ENCODE measurements around the gene TCOF1. TPM values are rescaled to one million over a fixed set of nuclear protein-coding genes. Genes with fewer than 3 reads are reported as not detected.

Gene TCOF1
- total RNA-seq, 1 donor from 2014 or later = 27.1 TPM

- intact Hi-C loops (cut with DNase I) = no loop called here
- DNase-seq (no peak), ATAC-seq (no peak)
- Histone ChIP-seq H3K27ac (no peak overlapping the region), H3K9me3 (no peaks in the 10 kb centered on the region), H3K27me3 (ENCODE audit: low read depth) (no peaks in the 10 kb centered on the region), H3K36me3 (no peaks in the 10 kb centered on the region), H3K4me3 (no peak overlapping the region), H3K4me1 (peaks cover 5% of the 10 kb centered on the region)
- no peak for TF ChIP-seq CTCF (IDR thresholded peaks at IDR 0.05)
Observed at GRCh38 chr5:150345716-150346115, 11.8 kb upstream of the TCOF1 start.

GRCh38 chr5:150346592-150346991, 10.9 kb upstream of the TCOF1 start:
- TF ChIP-seq CTCF (IDR thresholded peaks at IDR 0.05) = no peak
- no peak for ATAC-seq
- no peak overlapping the region for H3K27ac ChIP-seq
- DNase-seq = no peak
- no peaks in the 10 kb centered on the region for H3K9me3 ChIP-seq
- H3K36me3 ChIP-seq = no peaks in the 10 kb centered on the region
- H3K27me3 ChIP-seq (ENCODE audit: low read depth) = no peaks in the 10 kb centered on the region
- peaks cover 14% of the 10 kb centered on the region for H3K4me1 ChIP-seq
- H3K4me3 ChIP-seq = no peak overlapping the region
- intact Hi-C loops (cut with DNase I) = no loop called here

- no peaks in the 10 kb centered on the region for H3K27me3 ChIP-seq (ENCODE audit: low read depth)
- ATAC-seq (no peak), DNase-seq (no peak)
- intact Hi-C loops (cut with DNase I) = no loop called here
- H3K4me3 ChIP-seq = no peak overlapping the region
- H3K9me3 ChIP-seq = no peaks in the 10 kb centered on the region
- no peaks in the 10 kb centered on the region for H3K36me3 ChIP-seq
- H3K27ac ChIP-seq = no peak overlapping the region
- no peak for TF ChIP-seq CTCF (IDR thresholded peaks at IDR 0.05)
- peaks cover 14% of the 10 kb centered on the region for H3K4me1 ChIP-seq
Observed at GRCh38 chr5:150347003-150347402, 10.5 kb upstream of the TCOF1 start.

GRCh38 chr5:150347451-150347850, 10.0 kb upstream of the TCOF1 start:
- no peak overlapping the region for H3K27ac ChIP-seq
- H3K27me3 ChIP-seq (ENCODE audit: low read depth) = no peaks in the 10 kb centered on the region
- ATAC-seq (no peak), DNase-seq (no peak)
- peaks cover 18% of the 10 kb centered on the region for H3K4me1 ChIP-seq
- H3K36me3 ChIP-seq = no peaks in the 10 kb centered on the region
- no peak for TF ChIP-seq CTCF (IDR thresholded peaks at IDR 0.05)
- intact Hi-C loops (cut with DNase I) = no loop called here
- no peaks in the 10 kb centered on the region for H3K9me3 ChIP-seq
- no peak overlapping the region for H3K4me3 ChIP-seq

GRCh38 chr5:150349681-150350275, 7.7 kb upstream of the TCOF1 start:
- H3K4me1 ChIP-seq = peaks cover 18% of the 10 kb centered on the region
- no peak for ATAC-seq
- no peaks in the 10 kb centered on the region for H3K36me3 ChIP-seq
- TF ChIP-seq CTCF (IDR thresholded peaks at IDR 0.05) = no peak
- H3K27me3 ChIP-seq (ENCODE audit: low read depth) = no peaks in the 10 kb centered on the region
- no peak overlapping the region for H3K4me3 ChIP-seq
- intact Hi-C loops (cut with DNase I) = no loop called here
- no peak for DNase-seq
- H3K27ac ChIP-seq = no peak overlapping the region
- H3K9me3 ChIP-seq = no peaks in the 10 kb centered on the region

Measured in lower lobe of right lung (tissue), 2 donors.